ENCODE results near the gene CBY2. TPM values are rescaled to one million over a fixed set of nuclear protein-coding genes. Genes with fewer than 3 reads are reported as not detected.

The CBY2 gene
- total RNA-seq, 2 experiments from 2014 or later: not detected

- no peaks in the 10 kb centered on the region for H3K36me3 Mint-ChIP-seq
- no peak for DNase-seq
- H3K27ac Mint-ChIP-seq: no peak overlapping the region
- no peak overlapping the region for H3K4me3 Mint-ChIP-seq
- no peak for ATAC-seq (ENCODE audit: low read depth)
- POLR2A ChIA-PET: no interaction called here
- no peaks in the 10 kb centered on the region for H3K4me1 Mint-ChIP-seq
- peaks cover 2% of the 10 kb centered on the region for H3K27me3 Mint-ChIP-seq
- no peaks in the 10 kb centered on the region for H3K9me3 Mint-ChIP-seq
Observed at GRCh38 chr13:45683701-45684100, 18.4 kb upstream of the CBY2 start.

GRCh38 chr13:45688577-45688976 lies 13.5 kb upstream of the CBY2 start:
- Mint-ChIP-seq H3K4me3 (no peak overlapping the region), H3K36me3 (no peaks in the 10 kb centered on the region), H3K27me3 (peaks cover 5% of the 10 kb centered on the region), H3K9me3 (no peaks in the 10 kb centered on the region), H3K4me1 (no peaks in the 10 kb centered on the region), H3K27ac (no peak overlapping the region)
- DNase-seq: no peak
- no peak for ATAC-seq (ENCODE audit: low read depth)
- POLR2A ChIA-PET: no interaction called here

- Mint-ChIP-seq H3K4me3 (no peak overlapping the region), H3K27ac (no peak overlapping the region), H3K36me3 (no peaks in the 10 kb centered on the region), H3K9me3 (no peaks in the 10 kb centered on the region), H3K27me3 (peaks cover 3% of the 10 kb centered on the region), H3K4me1 (no peaks in the 10 kb centered on the region)
- ATAC-seq (ENCODE audit: low read depth) (no peak), DNase-seq (no peak)
- POLR2A ChIA-PET: no interaction called here
Observed at GRCh38 chr13:45690636-45691035, 11.5 kb upstream of the CBY2 start.

- H3K4me1 Mint-ChIP-seq: no peaks in the 10 kb centered on the region
- DNase-seq (no peak), ATAC-seq (ENCODE audit: low read depth) (no peak)
- H3K9me3 Mint-ChIP-seq: no peaks in the 10 kb centered on the region
- H3K27ac Mint-ChIP-seq: no peak overlapping the region
- POLR2A ChIA-PET: no interaction called here
- no peak overlapping the region for H3K4me3 Mint-ChIP-seq
- no peaks in the 10 kb centered on the region for H3K36me3 Mint-ChIP-seq
- peaks cover 3% of the 10 kb centered on the region for H3K27me3 Mint-ChIP-seq
Observed at GRCh38 chr13:45691251-45691650, 10.9 kb upstream of the CBY2 start.

GRCh38 chr13:45691667-45692066 lies 10.5 kb upstream of the CBY2 start:
- Mint-ChIP-seq H3K27me3 (peaks cover 3% of the 10 kb centered on the region), H3K9me3 (no peaks in the 10 kb centered on the region), H3K36me3 (no peaks in the 10 kb centered on the region), H3K4me1 (no peaks in the 10 kb centered on the region), H3K27ac (no peak overlapping the region), H3K4me3 (no peak overlapping the region)
- POLR2A ChIA-PET: no interaction called here
- no peak for ATAC-seq (ENCODE audit: low read depth)
- no peak for DNase-seq

GRCh38 chr13:45695198-45695730 lies 6.9 kb upstream of the CBY2 start:
- Mint-ChIP-seq H3K27me3 (peaks cover 2% of the 10 kb centered on the region), H3K4me1 (no peaks in the 10 kb centered on the region), H3K9me3 (no peaks in the 10 kb centered on the region), H3K27ac (no peak overlapping the region), H3K36me3 (no peaks in the 10 kb centered on the region), H3K4me3 (no peak overlapping the region)
- ATAC-seq (ENCODE audit: low read depth): no peak
- POLR2A ChIA-PET: no interaction called here
- no peak for DNase-seq

- ATAC-seq (ENCODE audit: low read depth) (no peak), DNase-seq (no peak)
- Mint-ChIP-seq H3K4me3 (no peak overlapping the region), H3K4me1 (no peaks in the 10 kb centered on the region), H3K27me3 (peaks cover 2% of the 10 kb centered on the region), H3K27ac (no peak overlapping the region), H3K36me3 (no peaks in the 10 kb centered on the region), H3K9me3 (no peaks in the 10 kb centered on the region)
- POLR2A ChIA-PET: no interaction called here
Observed at GRCh38 chr13:45696610-45697226, 5.4 kb upstream of the CBY2 start.

- no peaks in the 10 kb centered on the region for H3K4me1 Mint-ChIP-seq
- no peak for ATAC-seq (ENCODE audit: low read depth)
- no peak overlapping the region for H3K27ac Mint-ChIP-seq
- peaks cover 2% of the 10 kb centered on the region for H3K27me3 Mint-ChIP-seq
- POLR2A ChIA-PET: no interaction called here
- H3K9me3 Mint-ChIP-seq: no peaks in the 10 kb centered on the region
- no peak for DNase-seq
- no peak overlapping the region for H3K4me3 Mint-ChIP-seq
- H3K36me3 Mint-ChIP-seq: no peaks in the 10 kb centered on the region
Observed at GRCh38 chr13:45700971-45701900, 884 bp upstream of the CBY2 start.

- ATAC-seq (ENCODE audit: low read depth) (no peak), DNase-seq (no peak)
- POLR2A ChIA-PET: no interaction called here
- Mint-ChIP-seq H3K27ac (no peak overlapping the region), H3K4me1 (no peaks in the 10 kb centered on the region), H3K9me3 (no peaks in the 10 kb centered on the region), H3K36me3 (no peaks in the 10 kb centered on the region), H3K27me3 (peaks cover 2% of the 10 kb centered on the region), H3K4me3 (no peak overlapping the region)
Observed at GRCh38 chr13:45702869-45703391, 810 bp downstream of the CBY2 start.

- no peak for DNase-seq
- no peaks in the 10 kb centered on the region for H3K4me1 Mint-ChIP-seq
- no peaks in the 10 kb centered on the region for H3K36me3 Mint-ChIP-seq
- POLR2A ChIA-PET: no interaction called here
- H3K27ac Mint-ChIP-seq: no peak overlapping the region
- H3K27me3 Mint-ChIP-seq: no peaks in the 10 kb centered on the region
- H3K4me3 Mint-ChIP-seq: no peak overlapping the region
- ATAC-seq (ENCODE audit: low read depth): no peak
- no peaks in the 10 kb centered on the region for H3K9me3 Mint-ChIP-seq
Observed at GRCh38 chr13:45704211-45704739, 2.2 kb downstream of the CBY2 start.

- Mint-ChIP-seq H3K36me3 (no peaks in the 10 kb centered on the region), H3K4me1 (no peaks in the 10 kb centered on the region), H3K27me3 (no peaks in the 10 kb centered on the region), H3K27ac (no peak overlapping the region), H3K4me3 (no peak overlapping the region), H3K9me3 (no peaks in the 10 kb centered on the region)
- POLR2A ChIA-PET: no interaction called here
- no peak for ATAC-seq (ENCODE audit: low read depth)
- no peak for DNase-seq
Observed at GRCh38 chr13:45704854-45705695, 3.0 kb downstream of the CBY2 start.

- no peaks in the 10 kb centered on the region for H3K4me1 Mint-ChIP-seq
- no peaks in the 10 kb centered on the region for H3K36me3 Mint-ChIP-seq
- no peak for ATAC-seq (ENCODE audit: low read depth)
- H3K27me3 Mint-ChIP-seq: no peaks in the 10 kb centered on the region
- H3K4me3 Mint-ChIP-seq: no peak overlapping the region
- no peak overlapping the region for H3K27ac Mint-ChIP-seq
- DNase-seq: no peak
- POLR2A ChIA-PET: no interaction called here
- H3K9me3 Mint-ChIP-seq: no peaks in the 10 kb centered on the region
Observed at GRCh38 chr13:45705918-45706317, 3.8 kb downstream of the CBY2 start.

GRCh38 chr13:45707516-45708100 lies 5.5 kb downstream of the CBY2 start:
- Mint-ChIP-seq H3K27me3 (no peaks in the 10 kb centered on the region), H3K9me3 (no peaks in the 10 kb centered on the region), H3K36me3 (no peaks in the 10 kb centered on the region), H3K4me3 (no peak overlapping the region), H3K27ac (no peak overlapping the region), H3K4me1 (no peaks in the 10 kb centered on the region)
- no peak for ATAC-seq (ENCODE audit: low read depth)
- POLR2A ChIA-PET: interaction anchor here (0.6 kb wide), 1 partner anchor 14 kb away, joined by 3 read pairs; no protein-coding TSS in a partner anchor
- DNase-seq: no peak

Data from activated naive CD8-positive, alpha-beta T cell treated with anti-CD3 and anti-CD28 coated beads, Interleukin-2, amount 10 ng/mL, durations not matched to agents 7 days and 5 days (primary cell).